GM12872 (cell line): ENCODE measurements around the gene TP63.

Source experiments
- CTCF ChIP-seq: IDR thresholded peaks from 3 replicates; pipeline ENCODE4 v1.5.1; 2011; ENCODE audit warnings: low read depth, mild to moderate bottlenecking, low read length, moderate library complexity; ENCODE audit not compliant: insufficient read depth

Gene TP63

GRCh38 chr3:189824629-189825312, 193.6 kb downstream of the TP63 start:
- TF ChIP-seq CTCF: no peak

DNA sequence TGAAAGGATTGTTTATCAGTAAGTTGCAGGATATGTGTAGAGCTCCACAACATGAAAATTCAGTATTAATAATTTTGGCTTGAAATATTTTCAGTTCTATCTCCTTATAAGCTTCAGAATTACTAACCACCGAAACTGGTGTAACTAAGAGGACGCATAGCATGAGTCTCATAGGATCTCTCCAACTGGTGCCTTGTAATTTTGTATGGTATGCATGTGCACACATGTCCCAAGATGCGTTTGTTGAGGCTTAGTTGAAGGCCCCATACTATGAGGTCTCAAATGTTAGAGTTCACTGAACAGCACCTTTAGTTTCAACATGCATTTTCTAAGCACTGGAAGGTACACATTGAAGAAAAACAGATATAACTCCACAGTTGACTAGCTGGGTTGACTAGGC, 195.4 kb downstream of the TP63 start:
- no peak for TF ChIP-seq CTCF

DNA sequence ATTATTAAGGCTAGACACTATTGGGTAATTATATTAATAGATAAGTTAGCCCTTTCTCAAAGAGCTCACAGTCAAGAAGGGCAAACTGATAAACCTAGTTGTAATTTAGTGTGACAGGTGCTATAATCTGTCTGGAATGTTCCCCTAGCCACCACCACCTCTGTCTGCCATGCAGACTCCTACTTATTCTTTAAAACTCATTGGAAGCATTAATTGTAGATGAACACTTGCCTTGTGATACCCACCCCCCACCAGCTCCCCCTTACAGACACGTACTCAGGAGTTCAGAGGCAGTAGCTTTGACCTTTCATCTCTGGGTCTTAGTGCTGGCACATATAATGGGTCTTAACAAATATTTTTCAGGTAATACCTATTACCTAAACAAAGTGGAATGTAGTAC, 195.9 kb downstream of the TP63 start:
- TF ChIP-seq CTCF: no peak

DNA sequence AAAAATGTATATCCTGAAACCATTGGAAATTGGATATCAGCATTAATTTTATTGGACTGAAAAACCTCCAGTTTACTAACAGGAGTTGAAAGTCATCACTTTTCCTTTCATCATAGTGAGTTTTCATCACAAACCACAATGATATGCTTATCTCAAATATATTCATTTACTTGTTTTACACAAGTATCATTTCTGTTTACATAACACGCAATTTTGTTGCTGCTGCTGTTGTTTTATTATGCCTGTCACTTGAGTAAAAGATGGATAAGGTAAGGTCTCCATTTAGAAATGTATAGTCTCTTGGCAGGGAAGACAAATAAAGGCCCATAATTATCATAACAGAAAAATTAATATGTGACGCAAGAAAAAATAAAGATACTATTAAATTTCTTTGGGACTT, 199.2 kb downstream of the TP63 start:
- no peak for TF ChIP-seq CTCF

- no peak for TF ChIP-seq CTCF
These were observed 202.1 kb downstream of the TP63 start for GRCh38 chr3:189833266-189833665.

DNA sequence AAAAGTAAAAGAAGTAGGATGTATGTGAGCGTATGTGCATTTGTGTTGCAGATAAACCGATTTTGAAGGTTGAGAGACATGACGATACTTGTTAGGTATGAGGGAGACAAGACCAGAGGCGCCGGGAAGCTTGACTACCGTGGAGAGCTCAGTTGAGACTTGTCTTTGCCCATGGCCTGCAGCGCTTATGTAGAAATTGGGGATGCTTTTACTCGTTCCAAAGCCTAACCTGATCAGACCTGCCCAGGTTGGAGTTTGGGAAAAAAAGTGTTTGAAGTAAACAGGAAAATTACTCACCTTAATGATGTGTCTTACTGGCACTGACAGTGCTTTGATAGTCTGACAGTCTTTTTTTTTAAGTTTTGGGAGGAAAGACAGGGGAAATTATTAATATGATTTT, 202.8 kb downstream of the TP63 start:
- TF ChIP-seq CTCF: no peak

- no peak for TF ChIP-seq CTCF
These were observed 203.3 kb downstream of the TP63 start for GRCh38 chr3:189834462-189834861.
